ENCODE data around the gene MAP3K7CL. TPM values are rescaled to one million over a fixed set of nuclear protein-coding genes. Genes with fewer than 3 reads are reported as not detected.

Gene MAP3K7CL
- total RNA-seq, 1 experiment from 2014 or later: 0.15 TPM

- no peaks in the 10 kb centered on the region for H3K36me3 Mint-ChIP-seq
- ChIA-PET POLR2A (interaction anchor here (0.5 kb wide), 1 partner anchor 136 kb away, joined by 3 read pairs; the partner anchor contains the start of gene RWDD2B), CTCF (interaction anchor here (0.7 to 1.8 kb wide), 6 partner anchors 9 to 729 kb away, joined by 3 to 9 read pairs (median 4); no protein-coding TSS in a partner anchor)
- peak; percentile 25 for DNase-seq (ENCODE audit: low spot score)
- no peak for TF ChIP-seq ZBTB21 (CRISPR knock-in tag; IDR thresholded peaks at IDR 0.05; ENCODE audit: borderline replicate concordance)
- TF ChIP-seq NR3C1 (CRISPR knock-in tag; conservative IDR thresholded peaks at IDR 0.05; ENCODE audit: low read depth): no peak
- no peak for TF ChIP-seq FOXJ3 (CRISPR knock-in tag; IDR thresholded peaks at IDR 0.05; ENCODE audit: borderline replicate concordance)
- no peak for TF ChIP-seq ZNF121 (CRISPR knock-in tag; IDR thresholded peaks at IDR 0.05)
- no peak for TF ChIP-seq FOXK1 (CRISPR knock-in tag; IDR thresholded peaks at IDR 0.05)
- peaks cover 11% of the 10 kb centered on the region for H3K27me3 Mint-ChIP-seq (ENCODE audit: low read depth)
- ATAC-seq: peak; percentile 98
- peak overlapping the region; percentile 48 for H3K4me3 Mint-ChIP-seq
- no peaks in the 10 kb centered on the region for H3K9me3 Mint-ChIP-seq
- 0 out of 2 replicates have a peak, but pooled peaks cover 3% of the 10 kb centered on the region for H3K4me1 Mint-ChIP-seq
- no peak overlapping the region for H3K27ac Mint-ChIP-seq
These were observed 24.9 kb downstream of the MAP3K7CL start for GRCh38 chr21:29155118-29155932.

GRCh38 chr21:29155933-29156260 lies 25.5 kb downstream of the MAP3K7CL start:
- POLR2A ChIA-PET: no interaction called here
- Mint-ChIP-seq H3K27me3 (ENCODE audit: low read depth) (peaks cover 11% of the 10 kb centered on the region), H3K4me3 (peak overlapping the region; percentile 48), H3K9me3 (no peaks in the 10 kb centered on the region), H3K36me3 (no peaks in the 10 kb centered on the region), H3K4me1 (0 out of 2 replicates have a peak, but pooled peaks cover 3% of the 10 kb centered on the region), H3K27ac (no peak overlapping the region)
- CTCF ChIA-PET: interaction anchor here (0.7 to 1.8 kb wide), 4 partner anchors 8 to 192 kb away, joined by 3 to 9 read pairs (median 6); no protein-coding TSS in a partner anchor
- DNase-seq (ENCODE audit: low spot score) (no peak), ATAC-seq (no peak)
- no peak for TF ChIP-seq SP1 (CRISPR knock-in tag; conservative IDR thresholded peaks at IDR 0.05)
- TF ChIP-seq ZNF532 (CRISPR knock-in tag; IDR thresholded peaks at IDR 0.05; ENCODE audit: borderline replicate concordance): no peak

GRCh38 chr21:29157080-29157479 lies 26.6 kb downstream of the MAP3K7CL start:
- ChIA-PET POLR2A (no interaction called here), CTCF (no interaction called here)
- peaks cover 11% of the 10 kb centered on the region for H3K27me3 Mint-ChIP-seq (ENCODE audit: low read depth)
- no peak for ATAC-seq
- no peaks in the 10 kb centered on the region for H3K9me3 Mint-ChIP-seq
- no peak overlapping the region for H3K4me3 Mint-ChIP-seq
- H3K27ac Mint-ChIP-seq: no peak overlapping the region
- H3K4me1 Mint-ChIP-seq: 0 out of 2 replicates have a peak, but pooled peaks cover 3% of the 10 kb centered on the region
- no peak for DNase-seq (ENCODE audit: low spot score)
- H3K36me3 Mint-ChIP-seq: no peaks in the 10 kb centered on the region
- no peak for TF ChIP-seq ZNF138 (CRISPR knock-in tag; conservative IDR thresholded peaks at IDR 0.05)
- TF ChIP-seq FOXP4 (CRISPR knock-in tag; IDR thresholded peaks at IDR 0.05): no peak
- no peak for TF ChIP-seq ZNF232 (CRISPR knock-in tag; IDR thresholded peaks at IDR 0.05)
- TF ChIP-seq GRHL2 (CRISPR knock-in tag; IDR thresholded peaks at IDR 0.05; ENCODE audit: insufficient replicate concordance, severe bottlenecking): no peak
- TF ChIP-seq PREB (CRISPR knock-in tag; IDR thresholded peaks at IDR 0.05; ENCODE audit: borderline replicate concordance): no peak
- no peak for TF ChIP-seq CREB1 (CRISPR knock-in tag; IDR thresholded peaks at IDR 0.05)
- TF ChIP-seq JAZF1 (CRISPR knock-in tag; IDR thresholded peaks at IDR 0.05): no peak
- no peak for TF ChIP-seq MAX (CRISPR knock-in tag; IDR thresholded peaks at IDR 0.05)
- TF ChIP-seq NFYB (CRISPR knock-in tag; conservative IDR thresholded peaks at IDR 0.05; ENCODE audit: low read depth): no peak
- no peak for TF ChIP-seq PRDM15 (CRISPR knock-in tag; IDR thresholded peaks at IDR 0.05)
- TF ChIP-seq ESRRA (CRISPR knock-in tag; IDR thresholded peaks at IDR 0.05; ENCODE audit: borderline replicate concordance): no peak
- no peak for TF ChIP-seq NR2C2 (CRISPR knock-in tag; IDR thresholded peaks at IDR 0.05)

Measured in WTC11 (cell line).